Mucosa of descending colon (tissue), 3 donors: ENCODE data around the gene FLOT1. TPM values are rescaled to one million over a fixed set of nuclear protein-coding genes. Genes with fewer than 3 reads are reported as not detected.

Experiments used
- ATAC-seq: fragments of 200-7000 bp; cut with Tn5 transposase; one replicate; pipeline ENCODE4 v1.9.1; 2020; ENCODE audit warnings: mild to moderate bottlenecking, moderate library complexity
- DNase-seq, 3 donors: peaks; one replicate each; pipeline ENCODE4 v3.0.0-alpha.2; 2020
- H3K36me3 ChIP-seq: fragments of 200-600 bp; one replicate; pipeline ENCODE4 v1.8.0; 2021; ENCODE audit warnings: low read depth, mild to moderate bottlenecking
- H3K4me1 ChIP-seq: fragments of 200-600 bp; one replicate; pipeline ENCODE4 v1.8.0; 2021; ENCODE audit warnings: low read depth, mild to moderate bottlenecking
- H3K4me3 ChIP-seq: fragments of 200-600 bp; one replicate; pipeline ENCODE4 v1.8.0; 2021; ENCODE audit warnings: mild to moderate bottlenecking
- H3K9me3 ChIP-seq: fragments of 200-600 bp; one replicate; pipeline ENCODE4 v1.8.0; 2021; ENCODE audit warnings: mild to moderate bottlenecking
- intact Hi-C, 2 donors: fragments of 100-400 bp; cut with DNase I in 1 of 2; cut with micrococcal nuclease in 1 of 2; formaldehyde crosslinking; loops; one replicate each; pipeline versions ENCODE4 v1.11.0 to v1.11.1; 2022; cut with DNase I, micrococcal nuclease
- total RNA-seq, 3 donors: library from RNA; stranded (reverse); fragmentation: NEBNext Ultra II Directional in 2 of 3; extraction: Animal tissue kit (Norgen Biotek cat#: 25700) in 2 of 3; gene quantifications; one replicate each; pipeline versions ENCODE4 v1.2.1 to v1.2.4, GENCODE V29; 2021 to 2023
- TF ChIP-seq, protein P1 (sequence below): fragments of 200-600 bp; IDR thresholded peaks from one replicate; pipeline ENCODE4 v1.8.0; 2022; ENCODE audit warnings: antibody characterized with exemption, mild to moderate bottlenecking
- donor health status: DM: no; HTN: no; CAD: no; lungs with moderate emphysema.
- donor health status: DM: no; HTN: no; CAD: no.
- donor health status: DM: no; HTN: yes; CAD: no.

FLOT1 gene
- total RNA-seq, 3 donors from 2014 or later = 133 to 175 (median 152) TPM

- Histone ChIP-seq H3K36me3 (no peaks in the 10 kb centered on the region), H3K4me3 (no peak overlapping the region), H3K9me3 (no peaks in the 10 kb centered on the region), H3K4me1 (peaks cover 8% of the 10 kb centered on the region)
- no peak for DNase-seq
- intact Hi-C loops = no loop called here
- TF ChIP-seq, protein P1, sequence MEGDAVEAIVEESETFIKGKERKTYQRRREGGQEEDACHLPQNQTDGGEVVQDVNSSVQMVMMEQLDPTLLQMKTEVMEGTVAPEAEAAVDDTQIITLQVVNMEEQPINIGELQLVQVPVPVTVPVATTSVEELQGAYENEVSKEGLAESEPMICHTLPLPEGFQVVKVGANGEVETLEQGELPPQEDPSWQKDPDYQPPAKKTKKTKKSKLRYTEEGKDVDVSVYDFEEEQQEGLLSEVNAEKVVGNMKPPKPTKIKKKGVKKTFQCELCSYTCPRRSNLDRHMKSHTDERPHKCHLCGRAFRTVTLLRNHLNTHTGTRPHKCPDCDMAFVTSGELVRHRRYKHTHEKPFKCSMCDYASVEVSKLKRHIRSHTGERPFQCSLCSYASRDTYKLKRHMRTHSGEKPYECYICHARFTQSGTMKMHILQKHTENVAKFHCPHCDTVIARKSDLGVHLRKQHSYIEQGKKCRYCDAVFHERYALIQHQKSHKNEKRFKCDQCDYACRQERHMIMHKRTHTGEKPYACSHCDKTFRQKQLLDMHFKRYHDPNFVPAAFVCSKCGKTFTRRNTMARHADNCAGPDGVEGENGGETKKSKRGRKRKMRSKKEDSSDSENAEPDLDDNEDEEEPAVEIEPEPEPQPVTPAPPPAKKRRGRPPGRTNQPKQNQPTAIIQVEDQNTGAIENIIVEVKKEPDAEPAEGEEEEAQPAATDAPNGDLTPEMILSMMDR = no peak
- no peak for ATAC-seq
These were observed 10.1 kb downstream of the FLOT1 start for GRCh38 chr6:30732237-30732943.

GRCh38 chr6:30730601-30731435 is 11.7 kb downstream of the FLOT1 start:
- DNase-seq (peak; percentile 88 to 91 (median 91)), ATAC-seq (peak; percentile 98)
- Histone ChIP-seq H3K4me1 (no peaks in the 10 kb centered on the region), H3K4me3 (no peak overlapping the region), H3K9me3 (no peaks in the 10 kb centered on the region), H3K36me3 (no peaks in the 10 kb centered on the region)
- TF ChIP-seq, protein P1 = peak; percentile 80
- intact Hi-C loops = no loop called here

DNA sequence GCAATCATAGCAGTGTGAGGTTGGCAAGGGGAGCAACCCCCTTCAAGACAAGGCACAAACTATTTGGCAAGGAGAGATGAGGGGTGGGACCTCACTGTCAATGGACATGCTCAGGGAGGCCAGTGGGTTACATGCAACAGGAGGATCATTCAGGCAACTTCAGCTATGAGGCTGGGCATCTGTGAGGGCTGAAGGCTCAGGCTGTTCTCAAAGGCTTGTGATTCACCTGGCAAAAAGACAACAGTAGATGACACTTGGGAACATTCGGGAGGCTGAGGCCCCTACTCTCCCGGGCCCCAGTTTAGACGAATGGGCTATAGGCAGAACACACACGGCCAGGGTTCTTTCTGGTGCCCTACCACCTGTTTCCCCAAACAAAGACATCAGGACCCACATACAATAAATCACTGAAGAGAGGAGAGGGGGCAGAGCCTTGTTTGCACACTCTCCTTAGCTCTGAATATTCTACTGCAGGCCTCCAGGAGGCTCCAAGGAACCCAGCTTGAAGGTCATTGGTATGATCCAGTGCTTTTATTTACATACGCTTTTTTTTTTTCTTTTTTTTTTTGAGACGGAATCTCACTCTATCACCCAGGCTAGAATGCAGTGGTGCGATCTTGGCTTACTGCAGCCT is 14.4 kb downstream of the FLOT1 start:
- H3K36me3 ChIP-seq = peaks cover 4% of the 10 kb centered on the region
- TF ChIP-seq, protein P1 = no peak
- intact Hi-C loops = no loop called here
- H3K4me1 ChIP-seq = no peaks in the 10 kb centered on the region
- DNase-seq (no peak), ATAC-seq (no peak)
- H3K4me3 ChIP-seq = no peak overlapping the region
- no peaks in the 10 kb centered on the region for H3K9me3 ChIP-seq

GRCh38 chr6:30726506-30727413 is 15.7 kb downstream of the FLOT1 start:
- Histone ChIP-seq H3K36me3 (peaks cover 4% of the 10 kb centered on the region), H3K4me1 (peaks cover 8% of the 10 kb centered on the region), H3K4me3 (no peak overlapping the region), H3K9me3 (no peaks in the 10 kb centered on the region)
- no peak for DNase-seq
- ATAC-seq = no peak
- TF ChIP-seq, protein P1 = no peak
- intact Hi-C loops = no loop called here
